ENCODE measurements around the gene DDIT3.

DNA sequence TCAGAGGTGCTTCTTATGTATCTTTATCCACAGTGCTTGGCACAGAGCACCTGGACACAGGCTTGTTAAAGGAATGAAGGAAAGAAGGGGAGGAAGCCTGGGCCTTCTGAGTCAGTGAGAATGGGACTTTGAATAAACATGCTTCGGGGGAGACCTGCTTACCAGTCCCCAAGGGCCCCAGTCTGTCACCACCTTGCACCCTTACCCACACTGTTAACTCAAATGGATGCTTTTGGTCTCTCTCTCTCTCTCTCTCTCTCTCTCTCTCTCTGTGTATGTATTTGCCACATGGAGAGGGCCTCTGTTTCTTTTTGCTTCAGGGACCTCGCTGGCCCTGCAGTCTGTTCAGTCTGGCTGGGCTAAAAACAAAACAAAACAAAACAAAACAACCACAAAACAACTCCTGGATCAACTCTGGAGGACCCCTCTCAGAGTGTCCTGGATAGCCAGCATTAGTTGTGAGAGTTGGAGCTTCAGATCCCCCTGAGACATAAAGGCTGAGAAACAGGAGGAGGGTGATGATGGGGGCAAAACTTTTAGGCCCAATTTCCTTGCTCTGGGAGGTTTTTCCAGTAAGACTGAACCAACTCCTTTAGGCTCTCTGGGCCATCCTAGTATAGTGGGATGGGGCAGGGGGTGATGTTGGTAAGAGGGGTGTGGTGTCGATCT is 31.5 kb upstream of the DDIT3 start:
- TF ChIP-seq CEBPB (IDR thresholded peaks at IDR 0.05; ENCODE audit: low read depth, low read length) (no peak), RAD21 (IDR thresholded peaks at IDR 0.05; ENCODE audit: low read length) (no peak), MAZ (IDR thresholded peaks at IDR 0.05; ENCODE audit: borderline replicate concordance, low read depth, low read length) (no peak), CHD1 (IDR thresholded peaks at IDR 0.05; ENCODE audit: low read depth, low read length) (no peak), MAFK (IDR thresholded peaks at IDR 0.05; ENCODE audit: low read depth, low read length) (no peak), SMC3 (IDR thresholded peaks at IDR 0.05; ENCODE audit: low read depth, low read length) (no peak), POLR2A (IDR thresholded peaks at IDR 0.05; ENCODE audit: low read depth, low read length) (no peak), FOS (IDR thresholded peaks at IDR 0.05; ENCODE audit: low read depth, low read length) (no peak), MXI1 (IDR thresholded peaks at IDR 0.05; ENCODE audit: borderline replicate concordance, low read depth, low read length) (no peak), RFX5 (IDR thresholded peaks at IDR 0.05; ENCODE audit: low read depth, low read length) (no peak), RCOR1 (IDR thresholded peaks at IDR 0.05; ENCODE audit: insufficient replicate concordance, low read length) (no peak), USF2 (IDR thresholded peaks at IDR 0.05; ENCODE audit: low read depth, low read length) (no peak)
- TF ChIP-seq, protein P1, sequence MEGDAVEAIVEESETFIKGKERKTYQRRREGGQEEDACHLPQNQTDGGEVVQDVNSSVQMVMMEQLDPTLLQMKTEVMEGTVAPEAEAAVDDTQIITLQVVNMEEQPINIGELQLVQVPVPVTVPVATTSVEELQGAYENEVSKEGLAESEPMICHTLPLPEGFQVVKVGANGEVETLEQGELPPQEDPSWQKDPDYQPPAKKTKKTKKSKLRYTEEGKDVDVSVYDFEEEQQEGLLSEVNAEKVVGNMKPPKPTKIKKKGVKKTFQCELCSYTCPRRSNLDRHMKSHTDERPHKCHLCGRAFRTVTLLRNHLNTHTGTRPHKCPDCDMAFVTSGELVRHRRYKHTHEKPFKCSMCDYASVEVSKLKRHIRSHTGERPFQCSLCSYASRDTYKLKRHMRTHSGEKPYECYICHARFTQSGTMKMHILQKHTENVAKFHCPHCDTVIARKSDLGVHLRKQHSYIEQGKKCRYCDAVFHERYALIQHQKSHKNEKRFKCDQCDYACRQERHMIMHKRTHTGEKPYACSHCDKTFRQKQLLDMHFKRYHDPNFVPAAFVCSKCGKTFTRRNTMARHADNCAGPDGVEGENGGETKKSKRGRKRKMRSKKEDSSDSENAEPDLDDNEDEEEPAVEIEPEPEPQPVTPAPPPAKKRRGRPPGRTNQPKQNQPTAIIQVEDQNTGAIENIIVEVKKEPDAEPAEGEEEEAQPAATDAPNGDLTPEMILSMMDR (conservative IDR thresholded peaks at IDR 0.05; ENCODE audit: low read depth, low read length): no peak
- TF ChIP-seq, protein P2, sequence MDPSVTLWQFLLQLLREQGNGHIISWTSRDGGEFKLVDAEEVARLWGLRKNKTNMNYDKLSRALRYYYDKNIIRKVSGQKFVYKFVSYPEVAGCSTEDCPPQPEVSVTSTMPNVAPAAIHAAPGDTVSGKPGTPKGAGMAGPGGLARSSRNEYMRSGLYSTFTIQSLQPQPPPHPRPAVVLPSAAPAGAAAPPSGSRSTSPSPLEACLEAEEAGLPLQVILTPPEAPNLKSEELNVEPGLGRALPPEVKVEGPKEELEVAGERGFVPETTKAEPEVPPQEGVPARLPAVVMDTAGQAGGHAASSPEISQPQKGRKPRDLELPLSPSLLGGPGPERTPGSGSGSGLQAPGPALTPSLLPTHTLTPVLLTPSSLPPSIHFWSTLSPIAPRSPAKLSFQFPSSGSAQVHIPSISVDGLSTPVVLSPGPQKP (IDR thresholded peaks at IDR 0.05; ENCODE audit: borderline replicate concordance, low read depth, low read length): no peak

All from IMR-90 (cell line).